ENCODE results near the gene GDF9. TPM values are rescaled to one million over a fixed set of nuclear protein-coding genes. Genes with fewer than 3 reads are reported as not detected.
A peak's percentile ranks its signal among the peaks of the same experiment; 100 is the strongest.

The GDF9 gene
- total RNA-seq, 4 donors from 2014 or later: 0.47 to 4.8 (median 0.90) TPM

GRCh38 chr5:132822650-132823480 lies 43.4 kb downstream of the GDF9 start:
- TF ChIP-seq POLR2AphosphoS5 (IDR thresholded peaks at IDR 0.05) (no peak), POLR2A (IDR thresholded peaks at IDR 0.05) (no peak), CTCF (IDR thresholded peaks at IDR 0.05) (no peak), EP300 (IDR thresholded peaks at IDR 0.05) (no peak)
- H3K4me1 ChIP-seq: peaks cover 26% of the 10 kb centered on the region
- H3K36me3 ChIP-seq: no peaks in the 10 kb centered on the region
- peak in 1 of 2 donors; percentile 77 for DNase-seq (ENCODE audit: low spot score in 2 of 2)
- H3K9me3 ChIP-seq: no peaks in the 10 kb centered on the region
- H3K27ac ChIP-seq: no peak overlapping the region
- peaks cover 15% of the 10 kb centered on the region for H3K27me3 ChIP-seq
- peak overlapping the region; percentile 29 for H3K4me3 ChIP-seq
- WGBS: 63% methylated on average over 30 of the region's 68 CpGs

- WGBS: 58% methylated on average over 1 of the region's 1 CpG
- no peak overlapping the region for H3K4me3 ChIP-seq
- H3K27ac ChIP-seq: no peak overlapping the region
- H3K9me3 ChIP-seq: no peaks in the 10 kb centered on the region
- no peak for TF ChIP-seq POLR2AphosphoS5 (IDR thresholded peaks at IDR 0.05)
- no peak for TF ChIP-seq POLR2A (IDR thresholded peaks at IDR 0.05)
- TF ChIP-seq CTCF (IDR thresholded peaks at IDR 0.05): no peak
- TF ChIP-seq EP300 (IDR thresholded peaks at IDR 0.05): no peak
- peaks cover 26% of the 10 kb centered on the region for H3K4me1 ChIP-seq
- peaks cover 15% of the 10 kb centered on the region for H3K27me3 ChIP-seq
- DNase-seq (ENCODE audit: low spot score in 2 of 2): peak in 1 of 2 donors; percentile 34
- no peaks in the 10 kb centered on the region for H3K36me3 ChIP-seq
Measured at GRCh38 chr5:132821791-132822190, 44.5 kb downstream of the GDF9 start.

- Histone ChIP-seq H3K4me1 (peaks cover 26% of the 10 kb centered on the region), H3K36me3 (no peaks in the 10 kb centered on the region), H3K27me3 (peaks cover 14% of the 10 kb centered on the region), H3K4me3 (no peak overlapping the region), H3K9me3 (no peaks in the 10 kb centered on the region), H3K27ac (no peak overlapping the region)
- peak in 1 of 2 donors; percentile 55 for DNase-seq (ENCODE audit: low spot score in 2 of 2)
- 91% methylated on average over 3 of the region's 3 CpGs for WGBS
- TF ChIP-seq CTCF (IDR thresholded peaks at IDR 0.05) (no peak), EP300 (IDR thresholded peaks at IDR 0.05) (no peak), POLR2A (IDR thresholded peaks at IDR 0.05) (no peak), POLR2AphosphoS5 (IDR thresholded peaks at IDR 0.05) (no peak)
Measured at GRCh38 chr5:132821350-132821749, 44.9 kb downstream of the GDF9 start.

- H3K27ac ChIP-seq: no peak overlapping the region
Measured at GRCh38 chr5:132820162-132820754, 46.0 kb downstream of the GDF9 start.

More at GRCh38 chr5:132820162-132820754, 46.0 kb downstream of the GDF9 start:
- DNase-seq (ENCODE audit: low spot score in 2 of 2): peak; percentile 92 to 96
- TF ChIP-seq CTCF (IDR thresholded peaks at IDR 0.05) (peak; percentile 88 to 92), POLR2AphosphoS5 (IDR thresholded peaks at IDR 0.05) (no peak), POLR2A (IDR thresholded peaks at IDR 0.05) (no peak), EP300 (IDR thresholded peaks at IDR 0.05) (no peak)
- Histone ChIP-seq H3K36me3 (no peaks in the 10 kb centered on the region), H3K4me3 (no peak overlapping the region), H3K9me3 (no peaks in the 10 kb centered on the region), H3K27me3 (peaks cover 3% of the 10 kb centered on the region), H3K4me1 (peaks cover 19% of the 10 kb centered on the region)
- WGBS: 31% methylated on average over 11 of the region's 15 CpGs
